ENCODE results near the gene PALLD. TPM values are rescaled to one million over a fixed set of nuclear protein-coding genes. Genes with fewer than 3 reads are reported as not detected.
"Not testable (repeated sequence)": the region's sequence is repeated elsewhere in the genome, so short reads cannot be mapped to it uniquely, and the experiment has no call there.

PALLD gene
- polyA plus RNA-seq, 1 donor = 182 TPM

- no peak for DNase-seq
These were observed 1.4 kb downstream of the PALLD start for GRCh38 chr4:168498251-168498650.

- DNase-seq = no peak
These were observed 2.4 kb downstream of the PALLD start for GRCh38 chr4:168499241-168499640.

GRCh38 chr4:168501407-168501806 is 4.6 kb downstream of the PALLD start:
- DNase-seq = no peak

GRCh38 chr4:168502861-168503260 is 6.0 kb downstream of the PALLD start:
- DNase-seq = no peak

GRCh38 chr4:168503652-168504362 is 7.0 kb downstream of the PALLD start:
- no peak for DNase-seq

GRCh38 chr4:168504526-168504925 is 7.7 kb downstream of the PALLD start:
- DNase-seq = no peak

DNA sequence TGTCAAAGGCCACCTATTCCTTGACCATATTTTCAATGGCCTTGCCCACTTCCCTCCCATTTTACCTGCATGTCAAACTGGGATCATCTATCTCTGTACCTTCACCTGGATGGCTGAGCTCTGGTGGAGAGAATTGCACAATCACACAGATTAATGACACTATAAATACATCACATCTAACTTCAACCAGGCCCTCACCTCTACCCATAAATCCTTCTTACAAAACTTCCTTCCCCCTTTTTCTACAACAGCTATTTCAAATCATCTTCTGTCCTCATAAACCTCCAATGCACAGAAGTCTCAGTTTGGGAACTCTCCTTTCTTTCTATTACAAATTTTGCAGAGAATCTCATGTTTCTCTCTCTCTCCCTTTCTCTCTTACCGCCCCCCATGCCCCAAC is 9.2 kb downstream of the PALLD start:
- no peak for DNase-seq

- DNase-seq = no peak
These were observed 10.4 kb downstream of the PALLD start for GRCh38 chr4:168507178-168507815.

GRCh38 chr4:168508683-168509082 is 11.8 kb downstream of the PALLD start:
- no peak for DNase-seq

GRCh38 chr4:168509786-168510185 is 12.9 kb downstream of the PALLD start:
- DNase-seq = no peak

GRCh38 chr4:168511780-168512489 is 15.1 kb downstream of the PALLD start:
- DNase-seq = no peak

- DNase-seq = not testable (repeated sequence)
These were observed 17.0 kb downstream of the PALLD start for GRCh38 chr4:168513826-168514225.

DNA sequence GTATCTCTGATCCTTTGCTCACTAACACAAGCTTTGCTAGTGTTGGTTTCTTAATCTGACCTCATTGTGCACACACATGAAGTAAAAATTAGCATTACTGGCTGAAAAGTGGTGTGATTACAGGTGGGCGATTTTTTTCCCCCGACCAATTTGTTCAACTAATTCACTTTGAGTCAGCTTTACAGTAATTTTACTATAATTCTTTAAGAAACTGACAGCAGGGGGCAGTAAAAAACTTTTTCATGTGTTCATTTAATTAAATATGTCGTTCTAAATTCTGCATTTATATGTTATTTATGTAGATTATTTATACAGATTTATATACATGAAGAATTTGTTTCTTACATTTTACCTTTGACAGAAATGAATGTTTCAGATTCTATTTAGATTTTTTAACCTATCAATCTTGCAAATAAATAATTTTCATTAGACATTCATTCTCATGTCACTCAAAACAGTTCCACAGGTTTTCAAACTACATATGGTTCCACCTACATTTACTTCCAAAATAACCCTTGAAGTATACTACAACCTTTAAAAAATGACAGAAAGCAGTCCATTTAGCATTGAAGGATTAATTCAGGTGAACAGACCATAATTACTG is 17.5 kb downstream of the PALLD start:
- DNase-seq = peak; percentile 40

DNA sequence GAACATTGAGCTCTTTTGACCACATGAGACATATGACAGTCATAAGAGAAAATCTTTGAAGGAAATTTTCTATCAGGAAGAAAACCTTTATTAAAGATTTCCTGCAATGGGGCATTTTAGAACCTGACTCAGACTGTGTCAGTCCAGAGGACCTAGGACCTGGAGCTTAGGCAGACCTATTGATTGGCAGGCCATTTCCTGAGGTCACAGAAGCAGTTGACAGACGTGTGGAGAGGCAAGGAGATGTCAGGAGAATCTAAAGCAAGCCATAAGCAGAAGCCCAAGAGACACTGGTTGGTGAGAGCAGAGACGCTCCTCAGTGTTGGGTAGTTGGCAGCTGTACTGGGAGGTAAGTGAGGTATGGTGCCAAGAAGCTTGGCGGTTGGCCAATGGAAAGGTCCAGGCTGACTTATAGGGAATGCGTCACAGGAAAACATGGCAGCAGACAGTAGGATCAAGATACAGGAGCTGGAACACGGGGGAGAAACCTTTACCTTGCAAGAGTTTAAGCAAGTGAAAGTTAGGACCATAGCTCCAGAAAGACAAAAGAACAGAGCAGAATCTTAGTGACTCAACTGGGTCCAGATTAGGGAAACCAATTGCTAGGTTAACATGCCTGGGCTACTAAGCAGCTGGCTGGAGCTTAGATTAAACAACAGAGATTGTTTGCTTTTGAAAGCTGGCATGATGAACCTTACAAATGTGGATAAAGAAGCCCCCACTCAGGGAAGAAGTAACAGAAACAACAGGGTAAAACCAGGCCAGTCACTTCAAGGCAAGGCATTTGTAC is 18.6 kb downstream of the PALLD start:
- no peak for DNase-seq

- no peak for DNase-seq
These were observed 20.0 kb downstream of the PALLD start for GRCh38 chr4:168516841-168517240.

GRCh38 chr4:168519576-168519975 is 22.7 kb downstream of the PALLD start:
- no peak for DNase-seq

- no peak for DNase-seq
These were observed 24.9 kb downstream of the PALLD start for GRCh38 chr4:168521721-168522120.

- DNase-seq = peak; percentile 29
These were observed 25.5 kb downstream of the PALLD start for GRCh38 chr4:168522356-168522755.

DNA sequence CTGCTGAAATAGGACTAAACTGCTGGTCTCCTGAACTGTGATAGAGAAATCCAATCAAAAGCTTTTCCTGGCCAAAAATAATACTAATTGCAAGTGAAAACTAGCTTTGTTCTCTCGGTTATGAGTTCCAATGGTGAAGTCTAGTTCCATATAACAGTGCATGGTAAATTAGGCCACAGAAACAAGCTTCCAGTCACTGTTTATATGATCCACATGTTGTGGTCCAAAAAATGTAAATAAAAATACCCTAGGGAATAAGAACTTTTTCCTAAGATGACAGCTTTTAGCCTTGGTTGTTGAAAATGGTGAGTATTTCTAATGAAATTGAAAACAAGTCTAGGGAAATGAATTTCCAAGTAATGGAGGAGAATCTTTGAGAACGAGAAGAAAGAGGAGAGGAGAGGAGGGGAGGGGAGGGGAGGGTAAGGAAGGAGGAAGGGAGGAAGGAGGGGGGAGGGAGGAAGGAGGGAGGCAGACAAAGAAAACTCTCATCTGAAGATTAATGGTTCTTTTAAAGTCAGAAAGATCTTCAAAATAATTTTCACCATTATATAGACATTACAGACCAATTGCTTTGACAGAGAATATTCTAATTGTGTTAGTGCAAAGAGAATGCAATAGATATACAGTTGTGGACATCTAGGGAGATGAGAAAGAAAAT is 26.1 kb downstream of the PALLD start:
- no peak for DNase-seq

DNA sequence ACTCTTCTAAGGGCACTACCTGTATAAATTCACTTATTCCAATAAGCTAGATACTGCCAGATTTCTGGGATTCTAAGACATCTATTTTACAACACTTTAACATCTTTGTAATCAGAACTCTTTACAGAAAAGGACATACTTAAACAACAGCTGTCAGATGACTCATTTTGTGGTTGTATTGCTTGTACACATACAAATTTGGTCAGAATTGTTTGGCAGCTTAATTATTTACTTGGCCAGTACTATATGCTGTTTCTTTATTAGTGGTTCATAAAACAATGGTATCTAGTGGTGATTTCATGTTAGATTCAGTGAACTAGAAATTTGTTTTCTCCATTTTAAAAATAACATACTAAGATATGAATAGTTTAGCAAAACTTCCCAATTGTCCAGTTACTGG is 27.2 kb downstream of the PALLD start:
- no peak for DNase-seq

- DNase-seq = no peak
These were observed 28.0 kb downstream of the PALLD start for GRCh38 chr4:168524897-168525296.

- no peak for DNase-seq
These were observed 30.7 kb downstream of the PALLD start for GRCh38 chr4:168527560-168527959.

All from hindlimb muscle (tissue), 1 donor.